CD14-positive monocyte (primary cell): ENCODE measurements around the gene ZC3H10. TPM values are rescaled to one million over a fixed set of nuclear protein-coding genes. Genes with fewer than 3 reads are reported as not detected.
A peak's percentile ranks its signal among the peaks of the same experiment; 100 is the strongest.

Experiments
- DNase-seq, 3 donors: peaks; one replicate each; pipeline ENCODE4 v3.0.0-alpha.2; 2011 to 2022
- H2AFZ ChIP-seq: 2 replicates; pipeline ENCODE4 v1.6.0; 2012; ENCODE audit warnings: mild to moderate bottlenecking, low read depth, low read length, inconsistent platforms; ENCODE audit not compliant: insufficient read depth, poor library complexity, severe bottlenecking
- H3K27ac ChIP-seq, 2 donors: 1 replicate in 1 of 2; 2 replicates in 1 of 2; pipeline ENCODE4 v1.5.1; 2012 to 2013; ENCODE audit warnings: low read length in 2 of 2, control low read depth in 1 of 2, inconsistent platforms in 1 of 2, low read depth in 1 of 2, mild to moderate bottlenecking in 1 of 2
- H3K27me3 ChIP-seq, 2 donors: one replicate each; pipeline versions ENCODE4 v1.6.0 to v1.6.1; 2011 to 2013; ENCODE audit warnings: low read length in 2 of 2; ENCODE audit not compliant: control insufficient read depth in 2 of 2, insufficient read depth in 2 of 2
- H3K36me3 ChIP-seq, 2 donors: replicated peaks in 1 of 2; 1 replicate in 1 of 2; 2 replicates in 1 of 2; pipeline versions ENCODE4 v1.5.1 to v1.6.1; 2012 to 2013; ENCODE audit warnings: low read length in 2 of 2, control low read depth in 1 of 2, inconsistent platforms in 1 of 2, mild to moderate bottlenecking in 1 of 2; ENCODE audit not compliant: insufficient read depth in 2 of 2, control insufficient read depth in 1 of 2
- H3K4me1 ChIP-seq, 2 donors: 1 replicate in 1 of 2; 2 replicates in 1 of 2; pipeline versions ENCODE4 v1.5.1 to v1.6.1; 2012 to 2013; ENCODE audit warnings: low read length in 2 of 2, control low read depth in 1 of 2, inconsistent platforms in 1 of 2, mild to moderate bottlenecking in 1 of 2, moderate library complexity in 1 of 2; ENCODE audit not compliant: insufficient read depth in 2 of 2, control insufficient read depth in 1 of 2
- H3K4me2 ChIP-seq: replicated peaks from 2 replicates; pipeline ENCODE3; 2012; ENCODE audit warnings: low read length, moderate library complexity, mild to moderate bottlenecking; ENCODE audit not compliant: poor library complexity, severe bottlenecking; ENCODE audit errors: extremely low read depth
- H3K4me3 ChIP-seq, 3 experiments: fragments of 200-600 bp in 1 of 3; sonication (generic) in 1 of 3; replicated peaks in 1 of 3; 1 replicate in 2 of 3; 2 replicates in 1 of 3; pipeline ENCODE4 v1.5.1; 2011 to 2013; ENCODE audit warnings: low read length in 3 of 3, mild to moderate bottlenecking in 3 of 3, control low read depth in 2 of 3, low read depth in 2 of 3, inconsistent platforms in 1 of 3, moderate library complexity in 1 of 3
- H3K79me2 ChIP-seq: 2 replicates; pipeline ENCODE4 v1.6.0; 2012; ENCODE audit warnings: mild to moderate bottlenecking, control low read depth, inconsistent platforms, low read length, moderate library complexity; ENCODE audit not compliant: insufficient read depth
- H3K9ac ChIP-seq: 2 replicates; pipeline ENCODE4 v1.6.0; 2017; ENCODE audit warnings: low read length, mild to moderate bottlenecking; ENCODE audit not compliant: insufficient read depth, poor library complexity, severe bottlenecking
- H3K9me3 ChIP-seq, 2 donors: replicated peaks in 1 of 2; 1 replicate in 1 of 2; 2 replicates in 1 of 2; pipeline versions ENCODE4 v1.5.1 to v1.6.1; 2012 to 2013; ENCODE audit warnings: low read length in 2 of 2, control low read depth in 1 of 2; ENCODE audit not compliant: control insufficient read depth in 1 of 2, insufficient read depth in 1 of 2
- H4K20me1 ChIP-seq: 2 replicates; pipeline ENCODE4 v1.6.0; 2012; ENCODE audit warnings: mild to moderate bottlenecking, low read length, control low read depth, moderate library complexity; ENCODE audit not compliant: insufficient read depth
- H3K27ac Mint-ChIP-seq, 7 donors: one replicate each; pipeline ENCODE4 v1.8.0; 2020; ENCODE audit warnings: mild to moderate bottlenecking in 7 of 7, mixed read lengths in 7 of 7, moderate library complexity in 6 of 7, inconsistent platforms in 2 of 7
- H3K27me3 Mint-ChIP-seq, 3 donors: one replicate each; pipeline ENCODE4 v1.8.0; 2021 to 2022; ENCODE audit warnings: low read depth in 3 of 3, mild to moderate bottlenecking in 3 of 3, mixed read lengths in 3 of 3, moderate library complexity in 3 of 3, inconsistent platforms in 1 of 3
- H3K36me3 Mint-ChIP-seq, 2 donors: one replicate each; pipeline ENCODE4 v1.8.0; 2020; ENCODE audit warnings: mixed read lengths in 2 of 2, inconsistent platforms in 1 of 2, mild to moderate bottlenecking in 1 of 2
- H3K4me1 Mint-ChIP-seq: one replicate; pipeline ENCODE4 v1.8.0; 2020; ENCODE audit warnings: mild to moderate bottlenecking, mixed read lengths
- H3K4me3 Mint-ChIP-seq, 2 donors: one replicate each; pipeline ENCODE4 v1.8.0; 2020; ENCODE audit warnings: mild to moderate bottlenecking in 2 of 2, mixed read lengths in 2 of 2, moderate library complexity in 1 of 2
- H3K9me3 Mint-ChIP-seq, 7 donors: one replicate each; pipeline ENCODE4 v1.8.0; 2020 to 2022; ENCODE audit warnings: mixed read lengths in 7 of 7, mild to moderate bottlenecking in 6 of 7, moderate library complexity in 6 of 7, inconsistent platforms in 2 of 7
- WGBS: methylation state at CpG from one replicate; pipeline ENCODE4 v1.1.5; 2013; ENCODE audit warnings: missing lambda C conversion rate; ENCODE audit not compliant: insufficient coverage; 5-methylcytosine and 5-hydroxymethylcytosine counted together
- intact Hi-C, 2 donors: fragments of 100-400 bp; cut with micrococcal nuclease; formaldehyde crosslinking; loops; one replicate each; pipeline versions ENCODE4 v1.15.0 to v1.15.1; 2023
- polyA plus RNA-seq, 3 donors: library from polyadenylated mRNA; depleted of rRNA in 1 of 3; unstranded in 2 of 3; stranded (reverse) in 1 of 3; fragments of 300-500 nt in 2 of 3; fragments of >200 nt in 1 of 3; fragmentation: Illumina TruSeq in 2 of 3; gene quantifications; 1 replicate in 2 of 3; 2 replicates in 1 of 3; pipeline ENCODE4 v1.2.3, GENCODE V29; 2012 to 2021
- TF ChIP-seq, protein P1 (sequence below): fragments of 200-600 bp; IDR thresholded peaks from one replicate; pipeline ENCODE4 v1.8.0; 2022; ENCODE audit warnings: antibody characterized with exemption, mild to moderate bottlenecking

The ZC3H10 gene
- polyA plus RNA-seq, 3 donors, result 1.7 to 3.1 (median 1.8) TPM

DNA sequence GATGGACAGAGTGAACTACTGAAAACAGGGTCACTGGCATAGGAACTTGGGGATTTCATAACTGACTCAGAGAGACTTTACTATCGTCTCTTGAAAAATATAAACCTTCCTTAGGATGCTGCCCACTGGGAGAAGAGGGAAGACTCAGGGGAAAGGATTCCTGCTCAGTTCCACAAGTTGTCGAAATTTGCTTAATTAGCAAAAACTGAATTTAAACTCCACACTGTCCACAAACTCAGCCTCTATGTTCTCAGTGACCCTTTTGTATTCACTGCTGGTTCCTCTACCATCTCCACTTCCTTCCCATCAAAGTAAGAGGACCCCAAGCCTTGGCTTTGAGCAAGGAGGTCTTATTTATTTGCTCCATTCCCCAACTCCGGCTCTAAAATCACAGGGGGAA, 27.2 kb downstream of the ZC3H10 start:
- no peak overlapping the region for H3K9ac ChIP-seq
- H3K27ac Mint-ChIP-seq, result peak overlapping the region in 1 of 7 donors; percentile 32

DNA sequence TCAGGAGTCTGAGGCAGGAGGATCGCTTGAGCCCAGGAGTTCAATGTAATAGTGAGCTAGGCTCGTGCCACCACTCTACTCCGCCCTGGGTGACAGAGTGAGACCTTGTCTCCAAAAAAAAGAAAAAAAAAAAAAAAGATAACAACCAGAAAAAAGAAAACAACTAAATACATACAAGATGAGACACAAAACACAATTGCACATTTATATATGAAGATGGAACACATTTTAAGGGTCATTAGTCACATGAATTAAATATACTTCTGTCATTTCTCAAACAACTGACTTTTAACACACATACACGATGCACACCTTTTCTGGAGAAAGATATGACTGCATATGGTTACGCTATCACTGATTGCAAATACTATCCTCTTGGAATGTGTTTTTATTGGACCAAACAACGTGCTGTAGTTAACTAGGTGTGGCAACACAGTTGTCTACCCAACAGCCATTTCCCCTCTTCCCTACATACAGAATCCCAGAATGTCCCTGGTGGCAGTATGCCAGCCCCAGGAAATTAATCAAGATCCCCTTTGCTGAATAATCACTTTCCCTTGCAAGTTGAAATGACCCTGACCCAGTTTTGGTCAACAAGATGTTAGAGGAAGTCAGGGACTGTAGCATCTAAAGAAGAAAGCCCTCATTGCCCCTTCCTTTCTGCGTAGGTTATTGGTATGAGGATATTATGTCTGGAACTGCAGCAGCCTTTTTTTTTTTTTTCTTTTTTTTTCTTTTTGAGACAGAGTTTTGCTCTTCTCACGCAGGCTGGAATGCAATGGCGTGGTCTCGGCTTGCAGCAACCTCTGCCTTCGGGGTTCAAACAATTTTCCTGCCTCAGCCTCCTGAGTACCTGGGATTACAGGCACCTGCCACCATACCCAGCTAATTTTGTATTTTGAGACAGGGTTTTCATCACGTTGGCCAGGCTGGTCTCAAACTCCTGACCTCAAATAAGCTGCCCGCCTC, 28.7 kb downstream of the ZC3H10 start:
- Histone ChIP-seq H3K79me2 (no peaks in the 10 kb centered on the region), H3K9ac (no peak overlapping the region), H3K4me1 (peaks cover 45% of the 10 kb centered on the region in 2 donors), H2AFZ (no peak overlapping the region), H3K27ac (no peak overlapping the region), H3K4me3 (no peak overlapping the region), H3K27me3 (no peaks in the 10 kb centered on the region), H4K20me1 (no peaks in the 10 kb centered on the region), H3K9me3 (no peaks in the 10 kb centered on the region), H3K4me2 (no peak overlapping the region), H3K36me3 (peaks cover 28 to 29% of the 10 kb centered on the region in 2 donors)
- no peak overlapping the region for H3K4me3 Mint-ChIP-seq
- TF ChIP-seq, protein P1, sequence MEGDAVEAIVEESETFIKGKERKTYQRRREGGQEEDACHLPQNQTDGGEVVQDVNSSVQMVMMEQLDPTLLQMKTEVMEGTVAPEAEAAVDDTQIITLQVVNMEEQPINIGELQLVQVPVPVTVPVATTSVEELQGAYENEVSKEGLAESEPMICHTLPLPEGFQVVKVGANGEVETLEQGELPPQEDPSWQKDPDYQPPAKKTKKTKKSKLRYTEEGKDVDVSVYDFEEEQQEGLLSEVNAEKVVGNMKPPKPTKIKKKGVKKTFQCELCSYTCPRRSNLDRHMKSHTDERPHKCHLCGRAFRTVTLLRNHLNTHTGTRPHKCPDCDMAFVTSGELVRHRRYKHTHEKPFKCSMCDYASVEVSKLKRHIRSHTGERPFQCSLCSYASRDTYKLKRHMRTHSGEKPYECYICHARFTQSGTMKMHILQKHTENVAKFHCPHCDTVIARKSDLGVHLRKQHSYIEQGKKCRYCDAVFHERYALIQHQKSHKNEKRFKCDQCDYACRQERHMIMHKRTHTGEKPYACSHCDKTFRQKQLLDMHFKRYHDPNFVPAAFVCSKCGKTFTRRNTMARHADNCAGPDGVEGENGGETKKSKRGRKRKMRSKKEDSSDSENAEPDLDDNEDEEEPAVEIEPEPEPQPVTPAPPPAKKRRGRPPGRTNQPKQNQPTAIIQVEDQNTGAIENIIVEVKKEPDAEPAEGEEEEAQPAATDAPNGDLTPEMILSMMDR, result no peak
- no peak overlapping the region for H3K27ac Mint-ChIP-seq
- intact Hi-C loops, result no loop called here
- DNase-seq, result no peak
- WGBS, result 93% methylated on average over 2 of the region's 13 CpGs
- H3K9me3 Mint-ChIP-seq, result peaks cover 0 to 2% (median 0%) of the 10 kb centered on the region in 7 donors
- peaks cover 0 to 2% (median 0%) of the 10 kb centered on the region in 3 donors for H3K27me3 Mint-ChIP-seq
- H3K36me3 Mint-ChIP-seq, result peaks cover 36 to 42% of the 10 kb centered on the region in 2 donors
- H3K4me1 Mint-ChIP-seq, result peaks cover 43% of the 10 kb centered on the region

More for the DNA sequence above, 27.2 kb downstream of the ZC3H10 start:
- TF ChIP-seq, protein P1, result no peak
- H3K27me3 ChIP-seq, result no peaks in the 10 kb centered on the region
- no peaks in the 10 kb centered on the region for H3K9me3 ChIP-seq
- no peak overlapping the region for H3K27ac ChIP-seq
- no peaks in the 10 kb centered on the region for H3K79me2 ChIP-seq
- Mint-ChIP-seq H3K27me3 (peaks cover 0 to 2% (median 0%) of the 10 kb centered on the region in 3 donors), H3K4me3 (no peak overlapping the region), H3K36me3 (peaks cover 45 to 53% of the 10 kb centered on the region in 2 donors), H3K4me1 (peaks cover 32% of the 10 kb centered on the region), H3K9me3 (peaks cover 0 to 2% (median 0%) of the 10 kb centered on the region in 7 donors)
- H3K4me3 ChIP-seq, result no peak overlapping the region
- intact Hi-C loops, result no loop called here
- no CpG with 5 or more reads among the region's 3 CpGs for WGBS
- H3K4me1 ChIP-seq, result peaks cover 31 to 32% of the 10 kb centered on the region in 2 donors
- DNase-seq, result no peak
- peaks cover 33 to 39% of the 10 kb centered on the region in 2 donors for H3K36me3 ChIP-seq
- no peaks in the 10 kb centered on the region for H4K20me1 ChIP-seq
- no peak overlapping the region for H3K4me2 ChIP-seq
- no peak overlapping the region for H2AFZ ChIP-seq
